GM18909 (cell line): ENCODE measurements around the gene CRELD1.

Experiments
- ATAC-seq: cut with Tn5 transposase; IDR thresholded peaks from one replicate; pipeline ENCODE4 v1.9.1; 2021; ENCODE audit warnings: mild to moderate bottlenecking; ENCODE audit not compliant: unreplicated experiment, poor library complexity

CRELD1 gene

DNA sequence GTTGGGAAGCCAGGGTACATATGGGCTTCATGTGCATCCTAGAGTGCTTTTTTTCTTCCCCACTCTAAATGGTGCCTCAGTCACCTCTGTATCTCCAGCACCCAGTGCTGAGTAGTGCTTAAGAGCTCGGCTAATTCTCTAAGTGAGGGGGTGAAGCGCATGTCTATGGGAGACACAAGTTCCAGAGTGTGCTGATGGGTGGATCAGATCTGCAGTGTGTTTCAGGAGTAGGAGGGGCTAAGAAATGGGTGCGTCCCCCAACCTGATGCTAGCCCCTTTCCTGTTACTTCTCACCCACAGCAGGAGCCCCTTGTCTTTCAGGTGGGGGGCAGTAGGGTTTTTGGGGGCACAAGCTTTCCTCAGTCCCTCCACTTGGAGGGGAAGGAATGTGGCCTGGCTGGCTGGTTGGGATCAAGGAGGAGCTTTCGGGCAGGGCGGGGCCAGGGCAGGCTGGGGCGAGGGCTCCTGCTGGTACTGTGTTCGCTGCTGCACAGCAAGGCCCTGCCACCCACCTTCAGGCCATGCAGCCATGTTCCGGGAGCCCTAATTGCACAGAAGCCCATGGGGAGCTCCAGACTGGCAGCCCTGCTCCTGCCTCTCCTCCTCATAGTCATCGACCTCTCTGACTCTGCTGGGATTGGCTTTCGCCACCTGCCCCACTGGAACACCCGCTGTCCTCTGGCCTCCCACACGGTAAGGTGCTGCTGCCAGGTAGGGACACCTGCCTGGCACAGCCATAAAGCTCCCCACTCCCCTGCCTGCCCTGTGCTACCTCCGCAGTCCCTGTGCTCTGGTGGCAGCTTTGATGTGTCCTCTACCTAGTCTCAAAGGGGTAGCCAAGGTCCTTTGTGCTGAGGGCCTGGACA, 31.0 kb upstream of the CRELD1 start, which contains the start of gene IL17RE:
IL17RE (plus strand) TSS at position 477 of the 866 bp plus-strand sequence; CDS start at position 562, 85 bp downstream.
- ATAC-seq = no peak

DNA sequence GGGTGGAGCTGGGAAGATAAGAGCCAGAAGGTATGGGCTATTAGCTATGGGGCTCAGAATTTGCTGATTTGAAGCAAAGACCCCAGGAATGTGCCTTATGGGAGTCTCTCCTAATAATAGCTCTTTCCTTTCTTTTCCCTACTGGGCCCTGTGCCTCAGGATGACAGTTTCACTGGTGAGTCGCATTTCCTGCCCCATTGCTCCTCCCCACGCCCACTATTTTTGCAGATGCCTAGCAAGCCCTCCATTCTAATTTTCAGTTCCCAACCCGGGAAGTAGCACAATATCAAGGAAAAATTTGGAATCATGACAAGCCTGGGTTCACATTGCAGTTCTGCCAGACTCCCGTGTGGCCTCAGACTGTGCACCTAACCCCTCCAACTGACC, 30.4 kb upstream of the CRELD1 start:
- ATAC-seq = no peak

DNA sequence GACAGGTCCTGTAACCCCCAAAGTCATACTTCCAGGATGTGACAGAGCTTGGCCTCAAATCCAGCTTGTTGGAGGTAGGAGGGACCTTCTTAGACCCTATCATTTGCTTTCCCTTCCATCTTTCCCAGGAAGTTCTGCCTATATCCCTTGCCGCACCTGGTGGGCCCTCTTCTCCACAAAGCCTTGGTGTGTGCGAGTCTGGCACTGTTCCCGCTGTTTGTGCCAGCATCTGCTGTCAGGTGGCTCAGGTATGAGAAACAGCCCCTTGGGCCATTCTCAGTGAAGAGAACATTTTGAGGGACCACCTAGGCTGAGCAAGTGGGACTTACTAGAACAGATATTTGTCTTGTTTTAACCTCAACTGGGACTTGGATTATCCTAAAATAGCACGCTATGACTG, 29.7 kb upstream of the CRELD1 start:
- no peak for ATAC-seq

DNA sequence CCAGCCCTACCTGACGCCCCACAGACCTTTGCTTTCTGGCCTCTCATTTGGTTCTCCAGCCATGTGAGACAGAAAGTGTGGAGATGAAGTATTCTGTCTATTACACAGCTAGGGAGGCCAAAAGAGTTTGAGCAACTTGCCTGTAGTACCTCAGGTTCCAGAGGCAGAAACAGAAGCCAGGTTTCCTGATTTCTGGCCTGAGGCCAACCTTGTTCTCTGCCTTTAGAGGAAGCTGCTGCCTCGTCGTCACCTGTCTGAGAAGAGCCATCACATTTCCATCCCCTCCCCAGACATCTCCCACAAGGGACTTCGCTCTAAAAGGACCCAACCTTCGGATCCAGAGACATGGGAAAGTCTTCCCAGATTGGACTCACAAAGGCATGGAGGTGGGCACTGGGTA, 27.2 kb upstream of the CRELD1 start:
- ATAC-seq = no peak

DNA sequence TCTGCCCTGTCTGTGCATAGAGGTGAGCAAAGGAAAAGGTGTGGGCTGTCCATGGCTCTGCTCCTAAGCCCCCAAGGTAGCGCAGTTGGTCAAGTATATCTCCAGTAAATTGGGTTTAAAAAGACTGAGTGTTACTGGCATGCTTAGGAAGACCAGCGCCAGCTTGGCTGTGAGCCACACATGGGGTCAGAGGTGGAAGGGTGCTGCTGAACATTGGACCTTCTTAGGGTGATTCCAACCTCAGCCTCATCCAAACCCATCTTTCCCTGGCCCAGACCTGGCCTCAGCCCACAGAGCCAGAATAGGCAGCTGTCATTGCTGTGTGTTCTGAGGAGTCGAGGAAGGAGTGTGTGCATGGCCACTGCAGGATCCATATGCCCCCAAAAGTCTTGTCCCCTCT, 25.3 kb upstream of the CRELD1 start:
- no peak for ATAC-seq

DNA sequence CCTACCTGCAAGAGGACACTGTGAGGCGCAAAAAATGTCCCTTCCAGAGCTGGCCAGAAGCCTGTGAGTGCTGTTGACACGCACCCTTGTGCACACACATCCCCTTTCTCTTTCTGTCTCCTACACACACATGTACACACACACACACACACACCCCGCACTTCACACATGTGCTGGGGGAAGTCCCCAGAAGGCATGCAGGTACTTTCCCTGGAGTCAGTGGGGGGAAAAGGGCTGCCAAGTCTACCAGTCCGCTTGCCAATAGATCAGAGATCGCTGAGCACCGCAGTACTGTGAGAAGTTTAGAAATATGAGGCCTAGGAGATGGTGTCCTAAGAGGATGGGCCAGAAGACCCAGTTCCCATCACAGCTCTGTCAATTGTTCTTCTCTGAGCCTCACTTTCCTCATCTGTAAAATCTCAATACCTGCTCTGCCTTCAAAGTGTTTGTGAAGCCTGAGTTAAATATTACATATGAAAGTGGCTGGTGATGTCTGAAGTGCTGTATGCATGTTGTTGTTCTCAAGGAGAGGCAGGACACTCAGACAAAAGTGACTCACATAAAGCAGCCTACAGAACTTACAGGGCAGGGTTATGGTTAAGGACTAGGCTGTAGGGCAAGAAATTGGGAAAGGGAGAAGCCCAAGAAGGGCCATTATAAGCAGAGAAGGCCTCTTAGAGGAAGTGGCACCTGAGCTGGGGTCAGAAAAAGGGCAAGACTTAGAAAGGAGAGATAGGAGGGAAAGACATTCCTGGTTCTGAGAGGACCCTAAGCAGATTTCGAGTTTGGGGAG, 24.2 kb upstream of the CRELD1 start:
- no peak for ATAC-seq

DNA sequence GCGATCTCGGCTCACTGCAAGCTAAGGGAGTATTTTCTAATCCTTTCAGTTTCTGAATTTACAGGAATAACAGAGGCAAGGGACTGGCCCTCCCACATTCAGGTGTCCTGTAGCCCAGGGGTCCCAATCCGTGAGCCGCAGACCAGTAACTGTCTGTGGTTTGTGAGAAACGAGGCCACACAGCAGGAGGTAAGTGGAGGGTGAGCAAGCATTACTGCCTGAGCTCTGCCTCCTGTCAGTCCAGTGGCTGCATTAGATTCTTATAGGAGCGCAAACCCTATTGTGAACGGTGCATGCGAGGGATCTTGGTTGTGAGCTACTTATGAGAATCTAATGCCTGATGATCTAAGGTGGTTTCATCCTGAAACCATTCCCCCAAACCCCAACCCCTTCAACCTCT, 21.8 kb upstream of the CRELD1 start:
- no peak for ATAC-seq

DNA sequence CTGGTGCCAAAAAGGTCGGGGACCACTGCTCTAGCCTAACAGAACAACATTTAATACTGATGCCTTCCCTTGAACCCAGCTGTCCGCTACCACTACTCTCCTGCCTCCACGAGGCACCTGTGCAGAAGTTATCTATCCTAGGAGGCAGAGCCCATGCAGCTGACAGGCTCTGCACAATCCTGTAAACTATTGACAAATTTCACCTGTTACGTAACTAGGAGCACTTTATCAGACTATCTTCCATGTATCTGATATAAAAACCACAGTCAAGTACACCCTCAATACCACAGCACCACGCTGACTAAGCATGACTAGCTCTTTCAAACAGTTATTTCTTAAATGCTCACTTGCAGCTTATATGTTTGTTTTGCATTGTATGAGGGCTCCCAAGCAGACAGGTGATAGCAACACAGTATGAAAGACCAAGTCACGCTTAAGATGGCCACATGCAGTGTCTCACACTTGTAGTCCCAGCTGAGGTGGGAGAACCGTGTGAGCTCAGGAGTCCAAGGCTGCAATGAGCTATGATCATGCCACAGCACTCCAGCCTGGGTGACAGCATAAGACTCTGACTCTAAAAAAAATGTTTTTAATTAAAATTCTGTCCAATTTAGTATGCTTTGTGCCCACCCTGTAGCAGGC, 21.2 kb upstream of the CRELD1 start:
- ATAC-seq = no peak

DNA sequence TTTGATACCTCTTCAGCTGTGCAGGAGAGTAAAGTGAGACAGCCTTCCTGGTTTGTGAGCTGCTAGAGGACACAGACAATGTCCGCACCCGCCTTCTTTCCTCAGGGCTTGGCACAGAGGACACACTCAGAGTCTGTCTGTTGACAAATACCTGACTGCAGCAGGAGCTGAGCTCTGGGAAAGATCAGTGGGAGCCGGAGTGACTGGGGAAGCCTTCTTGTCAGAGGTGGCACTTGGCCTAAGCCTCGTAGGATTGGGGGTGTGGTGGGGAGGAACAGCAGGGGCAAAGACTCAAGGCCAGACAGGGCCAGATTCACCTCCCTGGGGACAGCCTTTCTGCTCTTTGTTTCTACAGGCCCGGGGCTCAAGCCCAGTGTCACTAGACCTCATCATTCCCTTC, 20.0 kb upstream of the CRELD1 start:
- no peak for ATAC-seq

DNA sequence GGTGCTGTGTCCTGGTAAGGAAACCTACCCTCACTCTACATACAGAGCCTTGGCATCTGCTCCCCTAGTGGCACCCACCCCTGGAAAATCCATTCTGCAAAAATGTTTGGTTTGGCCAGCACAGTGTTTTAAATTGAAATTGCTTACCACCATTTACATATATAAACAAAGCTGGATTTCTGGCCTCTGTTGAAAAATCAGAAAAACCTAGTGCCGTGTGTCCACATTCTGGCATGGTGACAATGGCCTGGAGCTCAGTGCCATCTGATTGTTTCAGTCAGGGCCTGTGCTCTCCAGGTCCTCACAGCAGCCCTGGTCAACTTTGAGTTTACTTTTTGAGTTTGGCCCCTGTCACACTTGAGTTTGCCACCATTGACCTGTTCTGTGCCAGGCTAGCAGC, 19.6 kb upstream of the CRELD1 start:
- no peak for ATAC-seq

DNA sequence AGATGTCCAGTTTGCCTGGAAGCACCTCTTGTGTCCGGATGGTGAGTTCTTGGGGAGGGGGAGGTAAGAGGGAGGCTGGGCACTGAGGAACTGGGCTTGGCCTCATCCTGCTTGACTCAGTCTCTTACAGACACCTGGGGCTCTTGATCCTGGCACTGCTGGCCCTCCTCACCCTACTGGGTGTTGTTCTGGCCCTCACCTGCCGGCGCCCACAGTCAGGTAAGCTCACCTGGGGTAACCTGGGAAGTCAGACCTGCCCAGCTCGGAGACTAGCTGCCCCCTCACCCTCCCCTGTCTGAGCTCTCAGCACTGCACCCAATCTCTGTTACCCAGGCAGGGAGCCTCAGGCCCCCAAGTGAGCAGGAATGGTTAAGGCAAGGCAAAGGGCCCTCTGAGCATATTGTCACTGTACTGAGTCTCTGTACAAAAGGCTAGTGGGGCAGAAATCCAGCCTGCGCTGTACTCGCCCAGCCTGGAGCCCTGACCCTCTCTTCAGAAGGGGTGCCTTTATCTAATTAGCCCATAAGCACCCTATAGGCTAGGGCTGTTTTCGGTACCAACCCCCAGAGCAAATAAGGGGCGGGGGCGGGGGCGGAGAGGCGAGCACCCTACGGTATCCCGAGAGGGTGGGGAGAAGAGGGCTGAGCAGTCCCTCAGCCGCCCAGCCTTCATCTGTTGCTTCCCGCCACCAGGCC, 18.9 kb upstream of the CRELD1 start:
- no peak for ATAC-seq

DNA sequence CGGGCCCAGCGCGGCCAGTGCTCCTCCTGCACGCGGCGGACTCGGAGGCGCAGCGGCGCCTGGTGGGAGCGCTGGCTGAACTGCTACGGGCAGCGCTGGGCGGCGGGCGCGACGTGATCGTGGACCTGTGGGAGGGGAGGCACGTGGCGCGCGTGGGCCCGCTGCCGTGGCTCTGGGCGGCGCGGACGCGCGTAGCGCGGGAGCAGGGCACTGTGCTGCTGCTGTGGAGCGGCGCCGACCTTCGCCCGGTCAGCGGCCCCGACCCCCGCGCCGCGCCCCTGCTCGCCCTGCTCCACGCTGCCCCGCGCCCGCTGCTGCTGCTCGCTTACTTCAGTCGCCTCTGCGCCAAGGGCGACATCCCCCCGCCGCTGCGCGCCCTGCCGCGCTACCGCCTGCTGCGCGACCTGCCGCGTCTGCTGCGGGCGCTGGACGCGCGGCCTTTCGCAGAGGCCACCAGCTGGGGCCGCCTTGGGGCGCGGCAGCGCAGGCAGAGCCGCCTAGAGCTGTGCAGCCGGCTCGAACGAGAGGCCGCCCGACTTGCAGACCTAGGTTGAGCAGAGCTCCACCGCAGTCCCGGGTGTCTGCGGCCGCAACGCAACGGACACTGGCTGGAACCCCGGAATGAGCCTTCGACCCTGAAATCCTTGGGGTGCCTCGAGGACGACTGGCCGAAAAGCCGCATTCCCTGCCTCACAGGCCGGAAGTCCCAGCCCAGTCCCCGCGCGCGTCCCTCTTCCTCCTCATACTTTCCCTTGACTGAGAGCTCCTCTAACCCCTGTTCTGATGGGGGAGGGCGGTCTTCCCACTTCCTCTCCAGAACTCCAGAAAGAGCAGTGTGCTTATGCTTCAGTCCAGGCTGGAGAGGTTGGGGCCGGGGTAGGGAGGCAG, 18.1 kb upstream of the CRELD1 start:
- ATAC-seq = peak; percentile 49

DNA sequence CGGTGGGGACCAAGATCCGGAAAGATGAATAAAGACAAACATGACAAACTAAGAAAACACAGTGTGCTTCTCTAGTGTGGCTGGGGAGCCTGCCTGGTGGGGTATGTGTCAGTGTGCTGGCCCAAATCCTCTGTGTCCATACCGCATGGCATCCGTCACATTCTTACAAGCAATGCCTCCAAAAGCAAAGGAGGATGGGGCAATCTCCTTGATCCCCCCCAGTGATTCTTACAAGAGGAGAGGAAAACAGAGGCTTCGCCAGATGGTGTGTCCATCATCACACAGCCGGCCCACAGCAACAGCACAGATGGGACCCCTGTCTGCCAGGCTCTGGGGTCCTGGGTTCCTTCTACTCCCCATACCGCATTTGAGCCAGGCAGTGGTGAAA, 17.3 kb upstream of the CRELD1 start:
- no peak for ATAC-seq

DNA sequence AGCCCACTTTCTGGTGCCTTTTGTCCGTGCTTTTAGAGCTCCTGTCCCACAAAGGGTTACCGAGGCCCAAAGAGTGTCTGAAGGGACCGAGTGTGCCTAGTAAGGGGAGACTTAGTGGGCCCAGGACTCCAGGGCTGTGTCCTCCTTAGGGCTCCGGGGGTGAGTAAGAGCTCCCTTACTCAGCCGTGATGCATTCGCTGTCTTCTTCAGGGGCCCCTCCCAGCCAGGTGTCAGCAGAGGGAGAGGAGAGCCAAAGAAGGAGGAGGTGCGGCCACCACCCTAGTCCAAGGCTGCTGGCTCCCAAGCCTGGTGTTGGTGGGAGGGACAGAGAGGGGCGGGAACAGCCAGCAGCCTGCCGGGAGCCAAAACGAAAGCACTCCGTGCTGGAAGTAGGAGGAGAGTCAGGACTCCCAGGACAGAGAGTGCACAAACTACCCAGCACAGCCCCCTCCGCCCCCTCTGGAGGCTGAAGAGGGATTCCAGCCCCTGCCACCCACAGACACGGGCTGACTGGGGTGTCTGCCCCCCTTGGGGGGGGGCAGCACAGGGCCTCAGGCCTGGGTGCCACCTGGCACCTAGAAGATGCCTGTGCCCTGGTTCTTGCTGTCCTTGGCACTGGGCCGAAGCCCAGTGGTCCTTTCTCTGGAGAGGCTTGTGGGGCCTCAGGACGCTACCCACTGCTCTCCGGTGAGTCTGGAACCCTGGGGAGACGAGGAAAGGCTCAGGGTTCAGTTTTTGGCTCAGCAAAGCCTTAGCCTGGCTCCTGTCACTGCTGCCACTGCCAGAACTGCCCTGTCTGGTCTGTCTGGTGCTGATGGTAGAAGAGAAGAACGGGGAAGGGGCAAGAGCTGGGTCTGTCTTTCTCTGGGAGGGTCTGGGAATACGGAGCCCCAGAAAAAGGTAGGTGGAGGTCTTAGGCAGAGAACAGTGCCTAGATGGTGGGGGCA, 16.6 kb upstream of the CRELD1 start, which contains the start of gene IL17RC:
IL17RC (plus strand) TSS at position 365 of the 947 bp plus-strand sequence; CDS start at position 583, 218 bp downstream.
- no peak for ATAC-seq

DNA sequence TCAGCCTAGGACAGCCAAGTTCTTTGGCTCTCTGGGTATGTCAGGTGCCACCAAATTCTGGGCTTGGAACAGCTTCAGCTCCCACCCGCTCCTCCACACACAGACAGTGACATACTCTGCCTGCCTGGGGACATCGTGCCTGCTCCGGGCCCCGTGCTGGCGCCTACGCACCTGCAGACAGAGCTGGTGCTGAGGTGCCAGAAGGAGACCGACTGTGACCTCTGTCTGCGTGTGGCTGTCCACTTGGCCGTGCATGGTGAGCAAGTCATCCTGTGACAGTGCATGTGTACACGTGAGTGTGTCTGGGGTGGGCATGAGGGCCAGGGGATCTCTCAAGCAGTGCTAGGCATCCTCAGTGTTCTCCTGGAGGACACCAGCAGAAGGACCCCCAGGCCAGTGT, 15.8 kb upstream of the CRELD1 start:
- no peak for ATAC-seq

DNA sequence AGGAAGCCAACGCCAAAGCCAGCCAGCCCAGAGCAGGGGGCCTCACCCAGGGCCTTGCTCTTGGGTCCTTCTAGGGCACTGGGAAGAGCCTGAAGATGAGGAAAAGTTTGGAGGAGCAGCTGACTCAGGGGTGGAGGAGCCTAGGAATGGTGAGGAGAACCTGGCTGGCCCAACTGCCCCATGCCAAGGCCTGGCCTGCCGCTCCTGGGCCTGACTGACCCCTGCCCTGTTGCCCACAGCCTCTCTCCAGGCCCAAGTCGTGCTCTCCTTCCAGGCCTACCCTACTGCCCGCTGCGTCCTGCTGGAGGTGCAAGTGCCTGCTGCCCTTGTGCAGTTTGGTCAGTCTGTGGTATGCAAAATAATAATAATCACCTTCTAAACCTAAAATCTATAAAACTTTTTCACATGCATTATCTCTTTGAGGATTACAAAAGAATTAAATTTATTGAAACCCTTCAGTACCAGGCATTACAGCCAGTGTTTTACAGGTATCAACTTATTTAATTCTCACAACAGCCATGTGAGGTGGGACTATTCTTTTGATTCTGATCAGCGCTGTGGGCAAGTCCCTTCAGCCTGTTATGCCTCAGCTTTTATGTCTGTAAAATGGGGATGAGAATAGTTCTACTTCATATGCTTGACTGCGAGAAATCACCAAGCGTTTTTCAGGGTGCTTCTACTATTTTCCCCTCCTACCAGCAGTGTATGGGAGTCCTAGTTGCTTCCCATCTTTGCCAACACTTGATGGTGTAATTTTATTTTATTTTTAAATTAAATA, 15.2 kb upstream of the CRELD1 start:
- ATAC-seq = no peak

DNA sequence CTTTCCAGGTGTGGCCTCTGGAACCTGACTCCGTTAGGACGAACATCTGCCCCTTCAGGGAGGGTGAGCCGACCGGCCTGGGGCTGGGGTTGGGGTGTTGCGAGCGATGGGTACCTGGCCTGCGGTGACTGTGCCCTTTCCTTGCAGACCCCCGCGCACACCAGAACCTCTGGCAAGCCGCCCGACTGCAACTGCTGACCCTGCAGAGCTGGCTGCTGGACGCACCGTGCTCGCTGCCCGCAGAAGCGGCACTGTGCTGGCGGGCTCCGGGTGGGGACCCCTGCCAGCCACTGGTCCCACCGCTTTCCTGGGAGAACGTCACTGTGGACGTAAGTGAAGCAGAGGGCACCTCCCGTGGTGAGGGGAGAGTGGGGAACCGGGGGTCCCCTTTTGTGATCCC, 5.5 kb upstream of the CRELD1 start:
- ATAC-seq = no peak
